GM21825 (cell line): ENCODE measurements around the gene PEX26.
"Not testable (repeated sequence)": the region's sequence is repeated elsewhere in the genome, so short reads cannot be mapped to it uniquely, and the experiment has no call there.

Experiments
- ATAC-seq: cut with Tn5 transposase; IDR thresholded peaks from one replicate; pipeline ENCODE4 v1.9.1; 2021; ENCODE audit warnings: mild to moderate bottlenecking, moderate library complexity; ENCODE audit not compliant: unreplicated experiment

The PEX26 gene

GRCh38 chr22:18115906-18116371 lies 38.1 kb downstream of the PEX26 start:
- no peak for ATAC-seq

- no peak for ATAC-seq
These were observed 38.8 kb downstream of the PEX26 start for GRCh38 chr22:18116634-18117033.

GRCh38 chr22:18118345-18118915 lies 40.6 kb downstream of the PEX26 start:
- no peak for ATAC-seq

GRCh38 chr22:18119409-18120110 lies 41.8 kb downstream of the PEX26 start:
- no peak for ATAC-seq

GRCh38 chr22:18120857-18121256 lies 43.1 kb downstream of the PEX26 start:
- ATAC-seq: no peak

- no peak for ATAC-seq
These were observed 43.7 kb downstream of the PEX26 start for GRCh38 chr22:18121506-18121905.

GRCh38 chr22:18121954-18122554 lies 44.3 kb downstream of the PEX26 start:
- ATAC-seq: no peak

- ATAC-seq: not testable (repeated sequence)
These were observed 45.8 kb downstream of the PEX26 start for GRCh38 chr22:18123476-18124025.

GRCh38 chr22:18126606-18127005 lies 48.8 kb downstream of the PEX26 start:
- no peak for ATAC-seq

GRCh38 chr22:18130018-18130417 lies 52.2 kb downstream of the PEX26 start:
- ATAC-seq: no peak

- ATAC-seq: no peak
These were observed 53.1 kb downstream of the PEX26 start for GRCh38 chr22:18130699-18131429.

GRCh38 chr22:18133452-18133851 lies 55.7 kb downstream of the PEX26 start:
- no peak for ATAC-seq

GRCh38 chr22:18136563-18137320 lies 59.0 kb downstream of the PEX26 start:
- no peak for ATAC-seq

- ATAC-seq: not testable (repeated sequence)
These were observed 63.2 kb downstream of the PEX26 start for GRCh38 chr22:18141004-18141403.

GRCh38 chr22:18144105-18144504 lies 66.3 kb downstream of the PEX26 start:
- ATAC-seq: no peak

GRCh38 chr22:18145676-18146388 lies 68.0 kb downstream of the PEX26 start:
- no peak for ATAC-seq

GRCh38 chr22:18146389-18146753 lies 68.6 kb downstream of the PEX26 start:
- no peak for ATAC-seq

GRCh38 chr22:18147791-18148190 lies 70.0 kb downstream of the PEX26 start:
- no peak for ATAC-seq

GRCh38 chr22:18148293-18148965 lies 70.6 kb downstream of the PEX26 start:
- no peak for ATAC-seq
